GM23248 (cell line): ENCODE data around the gene WDR54.

Experiments used
- EZH2 ChIP-seq: fragments of 200-600 bp; sonication (generic); IDR thresholded peaks from 2 replicates; pipeline ENCODE4 v1.6.1; 2018; ENCODE audit warnings: antibody characterized with exemption, mild to moderate bottlenecking; ENCODE audit not compliant: insufficient read depth, poor library complexity, severe bottlenecking
- EZH2phosphoT487 ChIP-seq: fragments of 200-600 bp; sonication (generic); IDR thresholded peaks from 2 replicates; pipeline ENCODE4 v1.6.1; 2018; ENCODE audit warnings: antibody characterized with exemption, moderate library complexity, mild to moderate bottlenecking, low read depth; ENCODE audit not compliant: insufficient read depth

- TF ChIP-seq EZH2 = no peak
- no peak for TF ChIP-seq EZH2phosphoT487
These were observed 2.8 kb downstream of the WDR54 start for GRCh38 chr2:74424139-74424992.
